CD4-positive, alpha-beta T cell treated with Interleukin-1 beta for 1 hour (primary cell): Measurements from ENCODE around the gene PTPRN2.
"Not testable (repeated sequence)": the region's sequence is repeated elsewhere in the genome, so short reads cannot be mapped to it uniquely, and the experiment has no call there.

ENCODE experiments used
- DNase-seq, 2 donors: peaks; one replicate each; pipeline ENCODE4 v3.0.0-alpha.2; 2020 to 2022

The PTPRN2 gene

DNA sequence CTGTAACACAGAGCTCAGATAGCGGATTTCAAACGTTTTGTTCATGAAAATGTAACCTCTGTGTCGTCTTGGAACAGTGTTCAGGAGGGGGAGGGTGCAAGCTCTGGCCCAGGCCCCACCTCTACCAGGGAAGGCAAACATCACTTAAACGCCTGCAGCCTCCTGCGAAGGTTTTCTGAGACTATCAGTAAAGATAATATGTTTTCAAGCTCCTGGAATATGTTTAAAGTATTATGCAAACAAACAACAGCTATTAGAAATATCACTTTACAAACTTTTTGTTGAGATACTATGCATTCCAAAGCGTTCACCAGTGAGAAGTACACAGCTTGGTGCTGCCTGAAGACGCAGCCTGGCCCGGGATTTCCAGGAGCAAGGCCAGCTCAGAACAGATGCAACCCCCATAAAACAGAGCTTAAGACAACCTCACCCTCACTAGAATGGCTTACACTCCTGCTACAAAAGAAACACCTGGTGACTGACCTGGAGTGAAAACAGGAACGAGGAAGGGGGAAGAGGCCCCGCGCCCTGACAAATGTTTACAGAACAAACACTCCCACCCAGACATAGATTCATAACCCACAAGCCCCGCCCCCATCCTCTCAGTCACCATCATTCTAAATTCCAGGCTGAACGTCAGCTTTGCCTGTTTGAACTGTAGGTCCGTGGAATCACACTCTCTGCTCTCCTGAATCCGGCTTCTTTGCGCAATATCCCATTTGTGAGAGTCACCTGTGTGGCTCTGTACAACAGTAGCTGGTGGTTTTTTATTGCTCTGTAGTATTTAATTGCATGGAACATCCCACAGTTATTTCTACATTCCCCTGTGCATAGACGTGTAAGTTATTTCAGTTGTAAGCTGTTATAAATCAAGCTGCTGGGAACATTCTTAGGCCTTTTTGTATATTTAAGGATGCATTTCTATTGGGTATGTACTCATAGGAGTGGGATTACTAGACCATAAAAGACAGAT is 155.0 kb downstream of the PTPRN2 start:
- no peak for DNase-seq

DNA sequence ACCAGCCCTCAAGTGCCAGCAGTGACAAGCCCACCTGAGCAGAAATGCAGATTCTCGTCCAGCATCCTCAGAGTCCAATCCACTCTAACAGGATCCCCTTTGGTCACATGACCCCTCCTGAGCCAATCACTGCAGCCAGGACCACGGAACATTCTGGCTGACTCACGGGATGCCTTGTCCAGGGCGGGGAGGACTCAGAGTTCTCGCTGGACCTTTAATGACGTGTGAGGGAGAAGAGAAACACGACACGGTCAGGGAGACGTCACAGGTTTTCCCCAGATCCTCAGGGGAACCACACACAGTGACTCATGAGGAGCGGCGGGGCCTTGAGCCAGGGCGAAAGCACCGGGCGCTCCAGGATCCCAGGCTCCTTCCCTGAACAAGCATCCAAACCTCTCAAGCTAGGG is 155.7 kb downstream of the PTPRN2 start:
- no peak for DNase-seq

DNA sequence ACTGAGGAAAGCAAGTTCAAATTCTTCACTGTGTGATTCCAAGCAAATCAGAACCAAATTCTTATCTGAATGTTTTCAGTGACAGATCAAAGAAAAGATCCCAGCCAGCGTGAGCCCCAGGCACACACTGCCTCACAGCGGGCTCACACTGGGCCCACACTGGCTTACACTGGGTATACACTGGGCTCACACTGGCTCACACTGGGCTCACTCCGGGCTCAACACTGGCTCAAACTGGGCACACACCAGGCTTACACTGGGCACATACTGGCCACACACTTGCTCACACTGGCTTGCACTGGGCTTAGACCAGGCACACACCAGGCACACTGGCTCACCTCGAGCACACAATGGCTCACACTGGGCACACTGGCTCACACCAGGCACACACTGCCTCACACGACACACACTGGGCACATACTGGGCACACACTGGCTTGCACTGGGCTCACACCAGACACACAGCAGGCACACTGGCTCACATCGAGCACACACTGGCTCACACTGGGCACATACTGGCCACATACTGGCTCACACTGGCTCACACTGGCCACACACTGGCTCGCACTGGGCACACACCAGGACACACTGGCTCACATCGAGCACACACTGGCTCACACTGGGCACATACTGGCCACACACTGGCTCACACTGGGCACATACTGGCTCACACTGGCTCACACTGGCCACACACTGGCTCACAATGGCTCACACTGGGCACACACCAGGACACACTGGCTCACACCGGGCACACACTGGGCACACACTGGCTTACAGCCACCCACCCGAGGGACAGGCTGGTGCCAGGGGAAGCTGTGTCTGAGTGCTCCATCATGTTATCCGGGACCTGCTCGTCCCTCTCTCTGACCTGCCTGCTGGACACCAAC is 156.3 kb downstream of the PTPRN2 start:
- no peak for DNase-seq

DNA sequence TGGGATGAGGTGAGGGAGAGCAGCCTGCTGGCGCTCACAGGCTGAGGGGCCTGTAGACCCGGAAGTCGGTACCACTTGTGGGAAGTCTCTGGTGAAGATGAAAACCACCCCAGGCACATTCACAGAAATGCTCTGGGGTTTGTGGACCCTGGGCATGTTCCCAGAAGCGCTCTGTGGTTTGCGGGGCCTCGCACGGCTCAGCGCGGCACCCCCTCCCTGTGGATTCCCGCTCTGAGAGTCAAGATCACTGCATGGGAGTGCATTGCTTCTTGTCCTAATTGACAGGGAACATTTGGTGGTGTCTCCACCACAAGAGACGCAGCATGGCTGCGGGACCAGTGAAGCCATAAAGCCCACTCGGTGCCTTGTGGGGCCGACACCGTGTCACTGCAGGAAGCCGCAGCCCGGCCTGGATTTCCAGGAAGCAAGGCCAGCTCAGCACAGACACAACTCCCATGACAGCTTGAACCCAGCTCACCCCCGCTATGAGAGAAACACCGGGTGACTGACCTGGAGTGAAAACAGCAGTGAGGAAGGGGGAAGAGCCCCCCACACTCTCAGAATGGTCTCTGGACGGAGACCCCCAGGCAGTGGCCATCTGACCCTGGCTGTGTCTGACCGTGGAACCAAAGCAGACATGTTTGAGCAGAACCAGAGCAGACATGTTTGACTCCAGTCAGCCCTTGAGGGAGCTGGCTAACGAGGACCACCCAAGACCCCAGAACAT is 157.2 kb downstream of the PTPRN2 start:
- no peak for DNase-seq

DNA sequence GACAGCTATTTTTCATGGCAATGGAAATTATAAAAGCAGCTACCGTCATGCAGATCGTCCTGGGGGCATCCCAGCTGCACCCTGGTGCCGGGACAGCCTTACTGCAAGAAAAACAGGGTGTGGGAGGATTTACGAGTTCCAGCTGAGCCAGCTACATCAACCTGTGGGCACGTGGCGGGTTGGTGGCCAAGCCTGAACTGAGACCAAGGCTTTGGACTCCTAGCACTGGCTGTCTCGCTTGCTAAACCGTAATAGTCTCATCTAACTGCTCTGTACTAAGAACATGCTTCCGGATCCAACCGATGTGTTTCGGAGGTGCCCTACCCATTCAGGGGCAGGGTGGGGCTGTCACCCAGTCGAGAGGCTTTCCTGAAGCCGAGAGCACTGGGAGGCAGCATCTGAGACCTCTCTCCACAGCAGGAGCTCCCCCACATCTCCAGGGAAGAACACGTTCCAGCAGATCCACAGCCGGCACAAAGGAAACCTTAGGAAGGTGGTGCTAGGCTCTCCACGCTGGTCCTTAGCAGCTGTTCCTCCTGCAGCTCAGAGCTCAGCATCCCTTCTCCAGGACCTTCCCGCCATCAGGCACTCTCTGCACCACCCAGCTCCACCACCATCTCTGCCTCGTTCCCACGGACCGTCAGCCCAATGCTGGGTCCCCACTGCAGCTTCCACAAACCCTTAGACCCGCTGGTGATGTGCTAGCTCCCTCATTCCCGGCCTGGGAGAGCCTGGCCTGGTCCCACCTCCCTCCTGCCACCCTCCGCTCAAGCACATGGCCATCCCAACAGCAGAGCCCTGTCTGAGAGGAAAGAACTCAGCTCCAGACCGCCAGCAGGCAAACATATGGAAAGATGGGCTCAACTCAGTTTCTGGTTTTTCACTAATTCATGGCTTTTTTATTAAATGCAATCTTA is 158.5 kb downstream of the PTPRN2 start:
- no peak for DNase-seq

DNA sequence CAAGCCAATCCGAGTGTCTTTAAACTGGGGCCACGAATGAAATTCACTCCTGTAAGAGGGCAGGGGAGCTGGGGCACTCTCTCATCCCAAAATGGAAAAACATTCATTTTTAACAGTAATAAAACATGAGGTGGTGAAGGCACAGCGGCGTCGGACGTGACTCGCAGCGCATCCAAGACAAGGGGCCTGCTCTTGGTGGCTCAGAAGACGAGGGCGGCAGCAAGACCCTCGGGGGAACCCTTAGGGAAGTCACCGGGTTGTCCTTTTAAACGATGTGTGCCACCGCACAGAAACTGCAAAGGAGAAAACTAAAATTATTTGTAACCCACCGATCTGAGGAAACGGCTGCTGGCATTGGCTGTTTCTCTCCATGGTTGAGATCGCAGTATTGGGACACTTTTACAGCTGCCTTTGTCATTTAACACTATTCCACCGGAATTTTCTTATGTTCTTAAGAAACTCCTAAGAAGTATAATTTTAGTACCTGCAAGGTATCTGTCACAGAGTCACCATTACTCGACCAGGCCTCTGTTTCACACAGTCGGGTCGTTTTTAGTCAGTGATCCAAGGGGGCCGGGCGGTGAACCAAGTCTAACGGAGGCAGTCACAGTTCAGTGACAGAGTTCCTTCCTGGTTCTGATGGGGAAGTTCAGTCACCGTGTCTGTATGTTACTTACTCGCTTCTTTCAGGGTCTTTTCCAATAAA is 159.3 kb downstream of the PTPRN2 start:
- no peak for DNase-seq

DNA sequence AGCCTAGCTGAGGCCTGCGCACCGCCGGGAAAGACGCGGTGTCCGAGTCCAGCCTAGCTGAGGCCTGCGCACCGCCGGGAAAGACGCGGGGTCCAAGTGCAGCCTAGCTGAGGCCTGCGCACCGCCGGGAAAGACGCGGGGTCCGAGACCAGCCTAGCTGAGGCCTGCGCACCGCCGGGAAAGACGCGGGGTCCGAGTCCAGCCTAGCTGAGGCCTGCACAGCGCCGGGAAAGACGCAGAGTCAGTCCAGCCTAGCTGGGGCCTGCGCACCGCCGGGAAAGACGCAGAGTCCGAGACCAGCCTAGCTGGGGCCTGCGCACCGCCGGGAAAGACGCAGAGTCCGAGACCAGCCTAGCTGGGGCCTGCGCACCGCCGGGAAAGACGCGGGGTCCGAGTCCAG is 161.9 kb downstream of the PTPRN2 start:
- DNase-seq = not testable (repeated sequence)

DNA sequence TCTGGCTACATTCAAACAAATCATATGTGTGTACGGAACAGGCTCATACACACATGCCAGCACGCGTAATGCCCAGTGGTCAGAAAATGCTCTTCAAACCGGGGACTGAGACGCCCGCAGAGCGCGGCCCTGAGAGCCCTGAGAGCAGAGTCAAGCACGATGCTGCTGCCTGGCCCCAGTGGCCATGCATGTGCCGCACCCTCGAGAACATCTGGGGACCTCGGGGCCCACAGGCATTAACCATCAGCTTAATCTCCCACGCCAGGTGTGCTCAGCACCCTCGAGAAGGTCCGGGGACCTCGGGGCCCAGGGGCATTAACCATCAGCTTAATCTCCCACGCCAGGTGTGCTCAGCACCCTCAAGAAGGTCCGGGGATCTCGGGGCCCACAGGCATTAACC is 163.1 kb downstream of the PTPRN2 start:
- DNase-seq = no peak

DNA sequence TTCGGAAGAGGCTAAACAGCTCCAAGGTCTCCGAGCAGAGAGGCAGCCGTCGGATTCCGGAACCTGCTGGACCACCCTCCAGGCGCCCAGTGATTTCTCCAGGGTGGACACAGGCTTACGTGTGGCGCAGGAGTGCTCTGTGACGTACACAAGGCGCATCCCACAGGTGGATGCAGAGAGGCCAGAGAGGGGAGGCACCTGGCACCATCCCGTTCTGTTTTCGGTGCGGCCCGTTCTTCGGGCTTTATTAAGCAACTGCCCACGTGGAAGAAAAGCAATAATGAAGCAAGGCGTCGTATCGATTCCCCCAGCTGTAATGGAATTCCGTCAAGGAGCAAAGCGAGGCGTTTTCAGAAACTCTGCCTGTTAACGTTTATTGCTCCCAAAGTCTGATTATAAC is 163.6 kb downstream of the PTPRN2 start:
- no peak for DNase-seq

DNA sequence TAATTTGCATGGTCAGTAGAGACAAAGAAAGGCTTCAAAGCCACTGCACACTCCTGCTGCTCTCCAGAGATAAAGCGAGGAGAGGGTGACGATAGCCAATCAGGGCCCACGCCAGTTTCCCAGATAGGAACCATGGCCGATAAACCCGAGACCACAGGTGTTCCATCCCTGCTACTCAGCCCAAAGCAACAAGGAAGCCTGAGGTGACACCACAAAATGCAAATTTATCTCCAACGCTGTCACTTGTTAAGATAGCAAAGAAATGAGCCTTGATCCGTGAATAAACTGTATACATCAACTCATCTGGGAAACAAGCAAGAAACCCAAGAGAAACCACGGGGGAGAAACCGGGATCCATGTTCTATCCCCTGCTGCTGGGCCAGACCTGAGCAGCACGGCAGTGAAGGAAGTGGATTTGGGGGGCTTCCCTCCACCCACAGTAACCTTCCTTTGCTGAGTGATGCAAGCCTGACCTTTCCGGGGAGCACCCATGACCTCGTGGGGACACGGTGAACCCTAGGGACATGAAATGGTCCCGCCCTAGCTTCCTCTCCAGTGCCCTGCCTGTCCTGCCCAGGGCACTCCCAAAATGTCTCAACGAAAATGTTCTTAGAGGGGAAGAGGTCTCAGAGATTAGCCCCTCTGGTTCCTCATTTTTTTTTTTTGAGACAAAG is 164.6 kb downstream of the PTPRN2 start:
- DNase-seq = no peak

DNA sequence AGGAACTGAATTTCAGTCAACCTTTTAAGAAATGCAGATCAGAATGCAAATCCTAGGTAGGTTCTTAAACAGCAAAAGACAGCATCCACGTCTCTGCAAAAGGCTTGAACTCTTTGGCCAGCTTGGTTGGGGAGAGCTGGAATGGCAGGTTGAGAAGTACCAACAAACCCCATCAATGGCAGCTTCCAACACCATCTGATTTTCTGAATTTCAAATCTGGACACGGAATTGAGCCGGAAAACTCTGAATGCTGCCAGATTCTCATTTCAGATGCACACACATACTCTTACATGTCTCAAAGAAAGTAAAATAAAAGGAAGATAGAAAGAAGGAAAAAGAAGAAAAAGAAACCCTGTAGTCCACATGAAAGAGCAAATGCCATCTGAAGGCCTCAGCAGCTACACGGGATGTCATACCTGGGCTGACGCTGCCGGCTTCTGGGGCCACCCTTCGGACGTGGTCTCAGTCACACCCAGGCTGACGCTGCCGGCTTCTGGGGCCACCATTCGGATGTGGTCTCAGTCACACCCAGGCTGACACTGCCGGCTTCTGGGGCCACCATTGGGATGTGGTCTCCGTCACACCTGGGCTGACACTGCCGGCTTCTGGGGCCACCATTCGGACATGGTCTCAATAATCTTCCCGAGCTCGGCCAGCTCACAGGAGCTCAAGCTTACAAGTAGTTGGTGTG is 165.3 kb downstream of the PTPRN2 start:
- DNase-seq = no peak

DNA sequence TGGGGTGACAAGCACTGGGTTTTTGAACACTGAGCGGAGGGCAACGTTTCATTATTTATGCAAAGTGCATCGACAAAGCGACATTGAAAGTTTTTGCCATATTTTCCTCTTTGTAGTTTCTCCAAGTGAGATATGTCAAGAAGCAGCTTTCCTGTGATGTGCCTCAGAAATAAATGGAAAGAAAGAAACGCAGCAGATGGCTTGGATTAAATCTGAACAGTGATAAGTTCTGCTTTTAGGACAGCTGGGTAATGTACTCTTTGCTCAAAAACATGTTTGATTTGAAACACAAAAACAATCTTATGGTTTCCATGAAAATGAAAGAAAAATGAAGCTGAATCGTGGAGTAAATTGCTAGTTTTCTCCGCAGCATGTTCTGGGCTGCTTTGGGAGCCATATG is 166.3 kb downstream of the PTPRN2 start:
- no peak for DNase-seq

DNA sequence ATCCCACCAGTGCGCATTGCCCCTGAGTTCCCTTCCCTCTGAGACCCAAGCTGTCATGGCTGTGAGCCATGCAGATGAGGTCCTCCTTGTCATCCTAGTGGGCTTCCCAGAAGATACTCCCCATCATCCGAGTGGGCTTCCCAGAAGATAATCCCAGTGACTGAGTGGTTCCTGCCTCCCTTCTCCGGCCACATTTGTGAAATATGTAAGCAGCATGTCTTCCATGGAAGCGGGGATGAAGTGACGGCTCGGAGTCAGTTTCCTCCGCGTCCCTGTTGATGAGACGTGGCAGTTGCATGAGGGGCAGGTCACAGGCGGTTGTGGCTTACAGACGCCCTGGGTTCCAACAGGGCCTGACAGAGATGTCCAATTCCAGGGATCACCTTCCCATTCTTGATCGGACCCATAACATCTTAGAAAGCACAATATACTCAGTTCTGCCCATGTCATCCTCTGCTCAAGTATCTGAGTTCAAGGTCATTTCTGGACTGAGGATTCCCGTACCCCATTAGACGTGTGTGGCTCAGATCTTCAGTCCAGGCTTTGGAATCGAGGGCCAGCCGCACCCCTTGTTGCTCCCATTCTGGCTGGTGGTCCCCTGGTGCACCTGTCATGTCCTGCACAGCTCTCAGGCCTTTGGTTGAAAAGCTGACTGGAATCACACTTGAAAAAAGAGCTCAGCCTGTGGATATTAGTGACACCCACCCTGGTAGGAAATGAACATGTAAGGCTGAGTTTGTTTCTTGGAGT is 166.9 kb downstream of the PTPRN2 start:
- no peak for DNase-seq

DNA sequence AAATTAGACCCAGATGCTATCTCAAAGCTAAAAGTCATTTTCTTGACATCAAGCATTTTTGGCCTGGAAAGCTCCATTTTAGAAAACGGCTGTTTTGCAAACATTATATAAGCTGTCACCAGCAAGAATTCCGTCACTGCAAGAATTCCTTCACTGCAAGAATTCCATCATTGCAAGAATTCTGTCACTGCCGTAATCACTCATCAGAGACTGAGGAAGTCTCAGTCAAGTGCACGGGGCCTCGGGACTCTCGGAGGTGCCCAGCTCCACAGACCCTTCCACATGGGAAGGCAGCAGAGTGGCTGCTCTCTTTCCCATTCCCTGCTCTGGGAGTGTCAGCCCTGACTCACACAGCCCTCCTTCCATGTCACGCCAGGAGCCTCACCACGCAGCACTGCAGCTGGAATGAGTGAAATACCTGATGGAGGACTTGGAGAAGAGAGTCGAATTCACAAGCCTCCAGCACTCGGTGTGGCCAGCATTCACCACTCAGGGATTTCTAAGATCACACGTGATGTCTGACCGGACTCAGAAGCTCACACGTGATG is 168.3 kb downstream of the PTPRN2 start:
- DNase-seq = no peak

DNA sequence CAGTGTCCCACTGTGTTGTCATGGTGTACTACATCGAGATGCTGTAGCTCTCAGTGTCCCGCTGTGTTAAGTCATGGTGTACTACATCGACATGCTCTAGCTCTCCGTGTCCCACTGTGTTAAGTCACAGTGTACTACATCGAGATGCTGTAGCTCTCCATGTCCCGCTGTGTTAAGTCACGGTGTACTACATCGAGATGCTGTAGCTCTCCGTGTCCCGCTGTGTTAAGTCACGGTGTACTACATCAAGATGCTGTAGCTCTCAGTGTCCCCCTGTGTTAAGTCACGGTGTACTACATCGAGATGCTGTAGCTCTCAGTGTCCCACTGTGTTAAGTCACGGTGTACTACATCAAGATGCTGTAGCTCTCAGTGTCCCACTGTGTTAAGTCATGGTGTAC is 169.2 kb downstream of the PTPRN2 start:
- not testable (repeated sequence) for DNase-seq

DNA sequence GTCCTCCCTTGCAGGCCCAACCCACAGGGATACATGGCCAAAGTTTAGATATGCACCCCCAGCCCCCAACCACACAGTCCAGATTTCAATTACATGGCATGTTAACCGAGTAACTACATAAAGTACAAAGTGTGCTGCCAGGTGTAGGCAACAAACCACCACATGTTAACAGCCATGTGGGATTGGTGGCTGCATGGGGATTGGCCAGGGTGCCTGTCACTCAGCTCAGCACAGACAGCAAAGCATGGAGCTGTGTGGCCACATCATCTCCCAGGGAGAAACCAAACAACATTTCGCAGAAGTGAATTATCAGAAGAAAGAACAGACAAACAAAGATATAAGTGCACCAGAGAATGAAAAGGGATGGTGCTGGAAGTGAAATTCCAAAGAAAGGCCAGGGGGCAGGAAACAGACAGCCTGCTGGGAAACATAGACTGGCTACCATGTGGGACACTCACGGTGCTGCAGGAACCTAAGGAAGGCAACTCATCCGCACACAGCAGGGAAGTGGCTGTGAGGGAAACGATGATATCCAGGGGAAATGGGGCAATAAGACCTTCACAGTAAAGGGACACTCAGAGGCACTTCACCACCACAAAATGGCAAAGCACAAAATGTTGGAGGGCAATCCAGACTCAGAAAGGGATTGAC is 171.2 kb downstream of the PTPRN2 start:
- DNase-seq = no peak

DNA sequence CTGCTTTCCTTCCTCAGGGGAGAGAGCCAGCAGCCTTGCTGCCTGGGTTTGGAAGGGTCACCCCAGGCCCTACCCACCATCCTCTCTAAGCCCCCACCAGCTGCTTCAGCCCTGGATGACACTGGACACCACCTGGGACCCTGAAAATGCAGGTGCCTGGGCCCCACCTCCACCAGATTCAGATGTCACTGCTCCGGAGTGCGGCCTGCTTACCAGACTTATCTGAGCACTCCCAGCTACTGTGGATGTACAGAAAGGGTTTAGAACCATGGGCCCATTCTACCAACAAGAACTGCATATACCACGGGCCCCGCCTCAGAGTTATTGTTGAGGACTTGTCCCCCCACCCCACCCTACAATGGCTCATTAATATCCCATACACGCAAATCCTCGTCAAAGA is 172.3 kb downstream of the PTPRN2 start:
- DNase-seq = no peak

DNA sequence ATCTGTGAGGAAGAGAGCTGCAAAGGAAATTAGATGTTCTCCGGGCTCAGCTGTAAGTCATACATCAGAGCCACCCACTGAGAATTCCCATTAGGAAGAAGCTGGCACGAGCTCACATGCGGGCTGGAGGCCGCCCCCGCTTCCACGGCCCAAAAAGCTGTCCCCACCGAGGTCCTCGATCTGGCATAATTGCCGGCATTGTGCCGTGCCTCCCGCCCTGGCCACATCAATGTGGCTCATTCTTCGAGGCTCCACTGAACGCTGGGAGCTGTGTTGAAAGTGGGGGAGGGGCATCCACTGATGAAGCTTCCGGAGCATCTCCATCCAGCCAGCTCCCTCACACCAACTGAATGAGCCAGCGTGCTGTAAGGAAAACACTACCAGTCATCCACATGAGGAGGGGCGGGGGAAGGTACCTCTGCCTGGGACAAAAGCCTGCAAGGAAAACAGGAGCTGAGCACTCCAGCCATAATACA is 173.1 kb downstream of the PTPRN2 start:
- no peak for DNase-seq
